Mesenchymal stem cell (in vitro differentiated cells and primary cell): ENCODE measurements around the gene ECD.

ENCODE experiments used
- DNase-seq: peaks from one replicate; pipeline ENCODE4 v3.0.0-alpha.2; 2013
- H2AFZ ChIP-seq: one replicate; pipeline ENCODE4 v1.6.1; 2013; ENCODE audit warnings: low read depth, mild to moderate bottlenecking, control low read depth, inconsistent platforms, low read length, moderate library complexity
- H2AK5ac ChIP-seq: 2 replicates; pipeline ENCODE4 v1.6.1; 2013; ENCODE audit warnings: low read length, moderate library complexity, mild to moderate bottlenecking, inconsistent platforms; ENCODE audit not compliant: severe bottlenecking
- H2BK120ac ChIP-seq: one replicate; pipeline ENCODE4 v1.6.1; 2013; ENCODE audit warnings: low read depth, mild to moderate bottlenecking, inconsistent platforms, low read length, moderate library complexity
- H2BK12ac ChIP-seq, 2 experiments: one replicate each; pipeline ENCODE4 v1.6.1; 2013; ENCODE audit warnings: inconsistent platforms in 2 of 2, low read length in 2 of 2, mild to moderate bottlenecking in 2 of 2, moderate library complexity in 2 of 2, control low read depth in 1 of 2
- H2BK15ac ChIP-seq: one replicate; pipeline ENCODE4 v1.6.1; 2013; ENCODE audit warnings: mild to moderate bottlenecking, low read depth, inconsistent platforms; ENCODE audit not compliant: poor library complexity, severe bottlenecking
- H2BK5ac ChIP-seq: 2 replicates; pipeline ENCODE4 v1.6.1; 2013; ENCODE audit warnings: low read depth, mild to moderate bottlenecking, low read length, control low read depth, inconsistent platforms; ENCODE audit not compliant: poor library complexity, severe bottlenecking
- H3K14ac ChIP-seq, 2 experiments: one replicate each; pipeline ENCODE4 v1.6.1; 2013; ENCODE audit warnings: inconsistent platforms in 2 of 2, low read length in 2 of 2, control low read depth in 1 of 2, mild to moderate bottlenecking in 1 of 2, moderate library complexity in 1 of 2
- H3K18ac ChIP-seq, 2 experiments: one replicate each; pipeline ENCODE4 v1.6.1; 2013; ENCODE audit warnings: inconsistent platforms in 2 of 2, low read length in 2 of 2, control low read depth in 1 of 2, low read depth in 1 of 2, mild to moderate bottlenecking in 1 of 2
- H3K23ac ChIP-seq, 2 experiments: one replicate each; pipeline ENCODE4 v1.6.1; 2013; ENCODE audit warnings: inconsistent platforms in 2 of 2, low read length in 2 of 2, mild to moderate bottlenecking in 2 of 2, moderate library complexity in 2 of 2, control low read depth in 1 of 2
- H3K27ac ChIP-seq: 2 replicates; pipeline ENCODE4 v1.5.1; 2013; ENCODE audit warnings: mild to moderate bottlenecking, moderate library complexity, low read length, control low read depth, inconsistent platforms; ENCODE audit not compliant: poor library complexity, severe bottlenecking
- H3K27me3 ChIP-seq, 2 experiments: 2 replicates each; pipeline versions ENCODE4 v1.6.1 to v1.7.0; 2013; ENCODE audit warnings: low read length in 2 of 2, mild to moderate bottlenecking in 2 of 2, moderate library complexity in 2 of 2, control low read depth in 1 of 2, inconsistent platforms in 1 of 2; ENCODE audit not compliant: control insufficient read depth in 1 of 2, insufficient read depth in 1 of 2
- H3K36me3 ChIP-seq, 2 experiments: 2 replicates each; pipeline versions ENCODE4 v1.6.1 to v1.7.0; 2013; ENCODE audit warnings: low read length in 2 of 2, control low read depth in 1 of 2, inconsistent platforms in 1 of 2, low read depth in 1 of 2, mild to moderate bottlenecking in 1 of 2; ENCODE audit not compliant: insufficient read depth in 2 of 2, control insufficient read depth in 1 of 2
- H3K4ac ChIP-seq, 2 experiments: one replicate each; pipeline ENCODE4 v1.6.1; 2013; ENCODE audit warnings: inconsistent platforms in 2 of 2, low read length in 2 of 2, mild to moderate bottlenecking in 2 of 2, moderate library complexity in 2 of 2, control low read depth in 1 of 2, low read depth in 1 of 2
- H3K4me1 ChIP-seq: 2 replicates; pipeline ENCODE4 v1.6.1; 2013; ENCODE audit warnings: low read depth, low read length, control low read depth; ENCODE audit not compliant: control insufficient read depth, insufficient read depth
- H3K4me2 ChIP-seq: 2 replicates; pipeline ENCODE4 v1.6.1; 2013; ENCODE audit warnings: low read length, mild to moderate bottlenecking, inconsistent platforms; ENCODE audit not compliant: poor library complexity, severe bottlenecking
- H3K4me3 ChIP-seq, 2 experiments: 2 replicates each; pipeline versions ENCODE4 v1.5.1 to v1.7.0; 2013; ENCODE audit warnings: low read length in 2 of 2, mild to moderate bottlenecking in 2 of 2, control low read depth in 1 of 2, low read depth in 1 of 2; ENCODE audit not compliant: insufficient read depth in 1 of 2
- H3K79me1 ChIP-seq: replicated peaks from 2 replicates; pipeline ENCODE4 v1.6.1; 2013; ENCODE audit warnings: mild to moderate bottlenecking, control low read depth, low read length, inconsistent platforms; ENCODE audit not compliant: poor library complexity, severe bottlenecking
- H3K9ac ChIP-seq: 2 replicates; pipeline ENCODE4 v1.7.0; 2013; ENCODE audit warnings: mild to moderate bottlenecking, low read length, moderate library complexity
- H3K9me3 ChIP-seq: 2 replicates; pipeline ENCODE4 v1.7.0; 2013; ENCODE audit warnings: mild to moderate bottlenecking, low read length; ENCODE audit not compliant: control insufficient read depth
- H4K8ac ChIP-seq: one replicate; pipeline ENCODE4 v1.6.1; 2013; ENCODE audit warnings: inconsistent platforms, mild to moderate bottlenecking, low read length, moderate library complexity
- H4K91ac ChIP-seq: one replicate; pipeline ENCODE4 v1.6.1; 2013; ENCODE audit warnings: mild to moderate bottlenecking, low read length, inconsistent platforms
- WGBS: methylation state at CpG from one replicate; pipeline ENCODE4 v1.1.7; 2013; ENCODE audit warnings: mixed read lengths; 5-methylcytosine and 5-hydroxymethylcytosine counted together

Gene ECD

DNA sequence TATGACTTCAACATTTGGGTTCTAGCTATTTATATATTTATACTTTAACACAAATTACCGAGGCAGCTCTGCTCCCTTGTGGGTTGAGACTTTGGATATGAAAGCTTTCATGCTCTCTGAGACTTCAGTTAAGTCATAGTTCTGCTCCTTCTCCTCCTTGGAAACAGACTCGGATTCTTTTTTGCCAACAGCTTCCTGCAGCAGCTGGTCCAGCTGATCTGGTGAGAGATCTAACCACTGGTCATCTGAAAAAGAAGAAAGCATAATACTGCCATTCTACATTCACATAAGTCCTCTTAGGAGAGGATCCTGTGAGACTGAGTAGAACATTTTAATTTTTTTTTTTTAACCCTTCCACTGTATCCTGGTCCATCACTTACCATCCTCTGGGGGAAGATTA lies 28.6 kb downstream of the ECD start:
- Histone ChIP-seq H2BK5ac (no peak overlapping the region), H2BK12ac (no peak overlapping the region), H2AFZ (no peak overlapping the region), H3K4me3 (no peak overlapping the region), H3K4me1 (no peaks in the 10 kb centered on the region), H2BK120ac (no peak overlapping the region), H2AK5ac (no peak overlapping the region), H3K14ac (no peak overlapping the region), H4K91ac (no peak overlapping the region), H3K27me3 (no peaks in the 10 kb centered on the region), H3K79me1 (peaks cover 3% of the 10 kb centered on the region), H3K4me2 (no peak overlapping the region), H3K27ac (no peak overlapping the region), H3K36me3 (peaks cover 28 to 84% of the 10 kb centered on the region in 2 experiments), H3K18ac (no peak overlapping the region), H3K4ac (no peak overlapping the region), H3K9me3 (no peaks in the 10 kb centered on the region), H3K9ac (no peak overlapping the region), H3K23ac (no peak overlapping the region), H4K8ac (no peak overlapping the region), H2BK15ac (no peak overlapping the region)
- no peak for DNase-seq
- WGBS = 92% methylated on average over 2 of the region's 2 CpGs

DNA sequence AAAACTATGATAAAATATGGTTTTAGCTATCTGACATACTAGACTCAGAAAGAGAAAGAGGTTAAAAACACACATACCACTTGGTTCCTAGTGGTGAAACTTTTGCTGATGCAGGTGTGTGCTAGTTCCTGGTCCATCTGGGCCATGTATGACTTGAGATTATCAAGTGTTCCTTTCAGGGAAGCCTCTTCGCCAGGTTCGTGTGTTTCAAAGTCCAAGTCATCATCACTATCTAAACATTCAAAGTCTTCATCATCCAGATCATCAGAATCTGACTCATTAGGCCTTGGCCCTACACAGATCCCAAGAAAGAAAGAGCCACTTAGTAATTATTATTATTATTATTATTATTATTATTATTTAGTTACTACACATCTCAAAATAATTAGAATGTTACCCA lies 31.2 kb downstream of the ECD start:
- H3K4me3 ChIP-seq = no peak overlapping the region
- no peak overlapping the region for H2AFZ ChIP-seq
- H2AK5ac ChIP-seq = no peak overlapping the region
- no peak overlapping the region for H3K18ac ChIP-seq
- H3K4ac ChIP-seq = no peak overlapping the region
- no peak overlapping the region for H3K4me2 ChIP-seq
- WGBS = 82% methylated on average over 2 of the region's 2 CpGs
- no peaks in the 10 kb centered on the region for H3K4me1 ChIP-seq
- no peak for DNase-seq
- H2BK15ac ChIP-seq = no peak overlapping the region
- H3K36me3 ChIP-seq = peaks cover 17 to 84% of the 10 kb centered on the region in 2 experiments
- no peaks in the 10 kb centered on the region for H3K27me3 ChIP-seq
- H3K14ac ChIP-seq = no peak overlapping the region
- no peaks in the 10 kb centered on the region for H3K9me3 ChIP-seq
- no peak overlapping the region for H2BK12ac ChIP-seq
- H3K79me1 ChIP-seq = peaks cover 2% of the 10 kb centered on the region
- H2BK120ac ChIP-seq = no peak overlapping the region
- no peak overlapping the region for H2BK5ac ChIP-seq
- H3K23ac ChIP-seq = no peak overlapping the region
- H3K9ac ChIP-seq = no peak overlapping the region
- no peak overlapping the region for H3K27ac ChIP-seq
- H4K8ac ChIP-seq = no peak overlapping the region
- no peak overlapping the region for H4K91ac ChIP-seq

DNA sequence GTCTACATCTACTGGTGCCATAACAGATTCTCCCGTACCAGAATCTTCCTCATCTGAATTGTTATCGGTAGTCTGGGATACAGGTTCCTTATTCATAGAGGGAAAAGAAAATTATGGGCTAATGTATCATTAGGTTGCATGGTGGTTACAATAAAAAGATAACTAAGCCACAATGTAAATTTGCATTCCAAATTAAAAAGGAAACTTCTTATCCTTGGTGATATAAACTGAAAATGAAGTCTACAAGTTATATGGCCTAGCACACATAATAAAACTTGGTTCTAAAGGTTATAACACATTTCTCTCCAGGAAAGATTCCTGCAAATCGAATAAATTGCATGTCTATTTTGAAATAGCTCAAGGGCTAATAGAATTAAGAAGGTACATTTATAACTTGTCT lies 33.1 kb downstream of the ECD start:
- no peak overlapping the region for H3K27ac ChIP-seq
- H3K14ac ChIP-seq = no peak overlapping the region
- no peak overlapping the region for H3K23ac ChIP-seq
- no peak overlapping the region for H2BK15ac ChIP-seq
- no peak overlapping the region for H2AFZ ChIP-seq
- no peaks in the 10 kb centered on the region for H3K27me3 ChIP-seq
- H3K4me2 ChIP-seq = no peak overlapping the region
- H3K4me1 ChIP-seq = no peaks in the 10 kb centered on the region
- no peak overlapping the region for H3K4ac ChIP-seq
- peaks cover 10 to 87% of the 10 kb centered on the region in 2 experiments for H3K36me3 ChIP-seq
- no peak overlapping the region for H2BK120ac ChIP-seq
- no peak overlapping the region for H3K9ac ChIP-seq
- H2AK5ac ChIP-seq = no peak overlapping the region
- no CpG with 5 or more reads among the region's 3 CpGs for WGBS
- H3K4me3 ChIP-seq = no peak overlapping the region
- no peak overlapping the region for H4K91ac ChIP-seq
- H4K8ac ChIP-seq = no peak overlapping the region
- DNase-seq = no peak
- no peak overlapping the region for H2BK12ac ChIP-seq
- no peak overlapping the region for H3K18ac ChIP-seq
- H3K79me1 ChIP-seq = peaks cover 8% of the 10 kb centered on the region
- H2BK5ac ChIP-seq = no peak overlapping the region
- no peaks in the 10 kb centered on the region for H3K9me3 ChIP-seq

DNA sequence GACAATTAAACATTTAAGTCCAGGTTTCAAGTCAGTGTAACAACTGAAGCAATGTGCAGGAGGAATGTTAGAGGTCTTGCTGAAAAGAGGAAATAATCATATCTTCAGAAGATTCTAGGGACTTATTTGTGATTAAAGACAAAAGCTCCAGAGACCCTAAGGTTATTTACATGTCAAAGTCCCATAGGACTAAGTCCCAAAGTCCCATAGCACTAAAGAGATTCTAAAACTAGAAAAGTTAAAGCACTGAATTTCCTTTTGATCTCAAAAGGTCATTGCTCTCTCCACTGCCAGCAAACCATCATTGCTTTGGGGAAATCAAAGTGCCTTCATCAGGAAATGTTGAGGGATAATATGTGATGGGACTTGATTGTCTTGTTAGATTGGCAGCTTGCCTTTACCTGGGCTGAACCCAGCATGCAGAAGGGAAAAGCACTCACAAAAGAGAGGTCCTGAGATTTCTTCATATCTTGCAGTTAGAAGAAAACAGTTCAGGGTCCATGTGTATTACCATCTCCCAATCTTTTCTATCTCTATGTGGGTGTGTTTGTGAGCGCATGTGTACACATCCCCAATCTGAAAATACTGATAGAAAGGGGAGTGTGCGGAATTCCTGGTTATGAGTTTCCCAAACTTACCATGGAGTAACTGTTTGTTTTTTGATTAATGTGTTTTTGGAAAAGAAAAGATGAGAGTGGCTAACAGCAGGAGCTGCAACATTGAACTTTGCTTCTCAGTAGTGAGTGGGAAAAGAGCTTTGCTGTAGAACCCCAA lies 35.7 kb downstream of the ECD start:
- Histone ChIP-seq H3K4me3 (no peak overlapping the region), H4K8ac (no peak overlapping the region), H3K23ac (no peak overlapping the region), H2AK5ac (no peak overlapping the region), H3K27me3 (no peaks in the 10 kb centered on the region), H2BK120ac (no peak overlapping the region), H3K18ac (no peak overlapping the region), H2AFZ (no peak overlapping the region), H3K79me1 (peaks cover 10% of the 10 kb centered on the region), H2BK5ac (no peak overlapping the region), H2BK12ac (no peak overlapping the region), H3K27ac (no peak overlapping the region), H3K36me3 (peaks cover 7 to 86% of the 10 kb centered on the region in 2 experiments), H4K91ac (no peak overlapping the region), H3K4ac (no peak overlapping the region), H3K9me3 (no peaks in the 10 kb centered on the region), H3K9ac (no peak overlapping the region), H3K14ac (no peak overlapping the region), H2BK15ac (no peak overlapping the region), H3K4me1 (no peaks in the 10 kb centered on the region), H3K4me2 (no peak overlapping the region)
- DNase-seq = no peak
- 99% methylated on average over 2 of the region's 2 CpGs for WGBS
